DMS114 treated with DMSO at 0.1 percent for 48 hours (cell line): ENCODE results near the gene NOL3.
"Not testable (repeated sequence)": the region's sequence is repeated elsewhere in the genome, so short reads cannot be mapped to it uniquely, and the experiment has no call there.

Experiments
- DNase-seq: peaks from one replicate; lab custom pipeline; 2025; ENCODE audit not compliant: unreplicated experiment; lab: John Stamatoyannopoulos, UW

Gene NOL3

GRCh38 chr16:67170168-67170948 is at the start of gene NOL3:
Gene NOL3 (plus strand): TSS chr16:67170538.
- DNase-seq: peak; percentile 73

- not testable (repeated sequence) for DNase-seq
Measured at GRCh38 chr16:67122799-67123198, 47.5 kb upstream of the NOL3 start.

GRCh38 chr16:67128417-67128816 is 41.9 kb upstream of the NOL3 start:
- no peak for DNase-seq

- no peak for DNase-seq
Measured at GRCh38 chr16:67128887-67129286, 41.5 kb upstream of the NOL3 start.

- no peak for DNase-seq
Measured at GRCh38 chr16:67129422-67129821, 40.9 kb upstream of the NOL3 start.

- no peak for DNase-seq
Measured at GRCh38 chr16:67137605-67138004, 32.7 kb upstream of the NOL3 start.

GRCh38 chr16:67141391-67141790 is 28.9 kb upstream of the NOL3 start:
- no peak for DNase-seq

GRCh38 chr16:67142342-67142741 is 28.0 kb upstream of the NOL3 start:
- no peak for DNase-seq

- DNase-seq: no peak
Measured at GRCh38 chr16:67144943-67145342, 25.4 kb upstream of the NOL3 start.

- DNase-seq: no peak
Measured at GRCh38 chr16:67145746-67146145, 24.6 kb upstream of the NOL3 start.

GRCh38 chr16:67146523-67147357 is 23.6 kb upstream of the NOL3 start:
- DNase-seq: no peak

GRCh38 chr16:67147437-67148140 is 22.7 kb upstream of the NOL3 start:
- DNase-seq: no peak

- no peak for DNase-seq
Measured at GRCh38 chr16:67148221-67148620, 22.1 kb upstream of the NOL3 start.

- DNase-seq: no peak
Measured at GRCh38 chr16:67148656-67149275, 21.6 kb upstream of the NOL3 start.

GRCh38 chr16:67149276-67150046 is 20.9 kb upstream of the NOL3 start:
- no peak for DNase-seq

GRCh38 chr16:67150047-67150832 is 20.1 kb upstream of the NOL3 start:
- DNase-seq: peak; percentile 72

- DNase-seq: peak; percentile 67
Measured at GRCh38 chr16:67150833-67151396, 19.4 kb upstream of the NOL3 start, which contains the start of gene B3GNT9. Gene B3GNT9 (minus strand): TSS chr16:67150998. CDS start chr16:67150485, 513 bp downstream.

- no peak for DNase-seq
Measured at GRCh38 chr16:67151431-67152097, 18.8 kb upstream of the NOL3 start.
